Astrocyte of the spinal cord (primary cell): ENCODE data around the gene LIPA.

Experiments
- DNase-seq: peaks from one replicate; pipeline ENCODE4 v3.0.0; 2011; ENCODE audit warnings: low read depth, low spot score
- H3K4me3 ChIP-seq: 2 replicates; pipeline ENCODE4 v1.5.1; 2011; ENCODE audit warnings: low read depth, mild to moderate bottlenecking, low read length, moderate library complexity
- in situ Hi-C: cut with HindIII; loops from 2 replicates; pipeline ENCODE4 v1.10.0; 2017; ENCODE audit warnings: low sequenced_read_pairs
- TF ChIP-seq, protein P1 (sequence below): IDR thresholded peaks from 2 replicates; pipeline ENCODE4 v1.5.1; 2012; ENCODE audit warnings: low read depth, mild to moderate bottlenecking, low read length, inconsistent platforms

The LIPA gene

GRCh38 chr10:89224739-89225443, 26.7 kb downstream of the LIPA start:
- in situ Hi-C loops = no loop called here
- H3K4me3 ChIP-seq = no peak overlapping the region
- DNase-seq = no peak
- TF ChIP-seq, protein P1, sequence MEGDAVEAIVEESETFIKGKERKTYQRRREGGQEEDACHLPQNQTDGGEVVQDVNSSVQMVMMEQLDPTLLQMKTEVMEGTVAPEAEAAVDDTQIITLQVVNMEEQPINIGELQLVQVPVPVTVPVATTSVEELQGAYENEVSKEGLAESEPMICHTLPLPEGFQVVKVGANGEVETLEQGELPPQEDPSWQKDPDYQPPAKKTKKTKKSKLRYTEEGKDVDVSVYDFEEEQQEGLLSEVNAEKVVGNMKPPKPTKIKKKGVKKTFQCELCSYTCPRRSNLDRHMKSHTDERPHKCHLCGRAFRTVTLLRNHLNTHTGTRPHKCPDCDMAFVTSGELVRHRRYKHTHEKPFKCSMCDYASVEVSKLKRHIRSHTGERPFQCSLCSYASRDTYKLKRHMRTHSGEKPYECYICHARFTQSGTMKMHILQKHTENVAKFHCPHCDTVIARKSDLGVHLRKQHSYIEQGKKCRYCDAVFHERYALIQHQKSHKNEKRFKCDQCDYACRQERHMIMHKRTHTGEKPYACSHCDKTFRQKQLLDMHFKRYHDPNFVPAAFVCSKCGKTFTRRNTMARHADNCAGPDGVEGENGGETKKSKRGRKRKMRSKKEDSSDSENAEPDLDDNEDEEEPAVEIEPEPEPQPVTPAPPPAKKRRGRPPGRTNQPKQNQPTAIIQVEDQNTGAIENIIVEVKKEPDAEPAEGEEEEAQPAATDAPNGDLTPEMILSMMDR = peak; percentile 41

- in situ Hi-C loops = no loop called here
- no peak overlapping the region for H3K4me3 ChIP-seq
- TF ChIP-seq, protein P1 = no peak
- no peak for DNase-seq
Observed at GRCh38 chr10:89221919-89222318, 29.7 kb downstream of the LIPA start.

GRCh38 chr10:89219513-89220218, 31.9 kb downstream of the LIPA start:
- no peak for DNase-seq
- TF ChIP-seq, protein P1 = no peak
- H3K4me3 ChIP-seq = no peak overlapping the region
- in situ Hi-C loops = no loop called here

DNA sequence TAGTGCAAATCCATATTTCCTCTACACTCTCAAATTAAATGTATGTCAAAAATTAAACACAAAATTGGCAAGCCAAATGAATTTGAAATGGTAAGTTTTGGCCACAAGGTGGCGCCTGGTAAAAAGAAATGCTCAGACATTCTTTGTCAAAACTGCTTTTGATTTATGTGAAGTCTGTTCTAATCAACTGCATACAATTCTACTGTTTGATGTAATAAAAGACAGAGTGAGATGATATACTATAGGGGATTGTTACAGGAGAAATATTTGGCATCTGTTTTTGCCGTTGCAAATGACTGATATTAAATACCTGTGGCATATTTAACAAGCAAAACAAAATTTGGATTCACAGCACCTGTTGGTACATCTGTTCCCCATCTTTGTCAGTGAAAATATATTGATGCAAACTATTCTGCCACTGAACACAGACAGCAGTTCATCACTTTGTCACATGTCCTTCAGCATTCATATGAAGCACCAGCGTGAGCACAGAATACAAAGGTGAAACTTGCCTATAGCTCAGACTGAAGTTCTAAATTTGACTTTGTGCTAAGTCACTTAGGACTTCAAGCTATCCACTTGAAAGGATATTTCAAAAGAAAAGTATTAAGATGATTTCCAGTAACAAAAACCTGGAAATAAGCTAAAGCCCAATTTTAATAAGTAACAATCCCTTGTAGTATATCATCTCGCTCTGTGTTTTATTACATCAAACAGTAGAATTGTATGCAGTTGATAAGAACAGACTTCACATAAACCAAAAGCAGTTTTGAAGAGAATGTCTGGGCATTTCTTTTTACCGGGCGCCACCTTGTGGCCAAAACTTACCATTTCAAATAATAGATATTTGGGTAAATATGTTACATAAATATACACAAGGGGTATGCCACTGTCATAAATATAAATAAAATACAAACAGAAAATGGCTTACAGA, 34.3 kb downstream of the LIPA start:
- TF ChIP-seq, protein P1 = peak; percentile 65
- in situ Hi-C loops = no loop called here
- no peak overlapping the region for H3K4me3 ChIP-seq
- peak; percentile 76 for DNase-seq

DNA sequence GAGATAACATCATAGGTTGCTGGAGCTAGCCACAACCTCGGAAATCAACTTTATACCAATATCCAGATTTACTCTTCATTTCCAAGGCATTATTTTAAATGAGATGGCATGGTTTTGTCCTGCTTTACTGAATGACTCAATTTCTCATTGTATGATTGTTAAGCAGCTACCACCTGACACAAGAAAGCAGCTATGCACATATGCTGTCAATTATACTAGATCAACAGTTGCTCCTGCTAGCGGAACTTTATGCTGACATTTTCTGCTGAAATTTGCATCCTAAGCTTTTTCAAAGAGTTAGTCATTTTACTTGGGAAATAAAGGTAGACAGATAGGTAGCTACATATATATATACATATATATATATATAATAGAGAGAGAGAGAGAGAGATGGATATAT, 35.5 kb downstream of the LIPA start:
- in situ Hi-C loops = no loop called here
- DNase-seq = no peak
- TF ChIP-seq, protein P1 = no peak
- H3K4me3 ChIP-seq = no peak overlapping the region

DNA sequence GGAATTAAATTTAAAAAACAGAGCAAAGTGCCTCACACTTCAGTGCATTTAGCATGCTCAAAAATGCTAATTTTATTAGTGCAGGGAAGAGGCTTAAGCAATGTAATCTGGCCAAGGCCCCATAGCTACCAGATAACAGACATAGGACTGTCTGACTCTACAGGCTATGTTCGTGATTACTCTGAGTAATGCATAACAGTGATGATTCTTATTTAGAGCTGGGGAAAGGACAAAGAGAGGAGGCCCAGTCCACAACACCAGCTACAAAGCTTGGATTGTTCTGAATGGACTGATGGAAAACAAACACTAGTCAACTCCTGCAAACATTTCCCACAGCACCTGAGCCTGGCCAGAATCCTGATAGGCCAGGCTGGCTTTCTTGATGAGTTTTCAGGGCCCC, 36.1 kb downstream of the LIPA start:
- DNase-seq = no peak
- TF ChIP-seq, protein P1 = no peak
- in situ Hi-C loops = no loop called here
- H3K4me3 ChIP-seq = no peak overlapping the region
